GM19372 (cell line): ENCODE results near the gene DOK6.
"Not testable (repeated sequence)": the region's sequence is repeated elsewhere in the genome, so short reads cannot be mapped to it uniquely, and the experiment has no call there.

Experiments
- ATAC-seq: cut with Tn5 transposase; IDR thresholded peaks from one replicate; pipeline ENCODE4 v1.9.1; 2021; ENCODE audit warnings: mild to moderate bottlenecking, low read depth, moderate library complexity; ENCODE audit not compliant: unreplicated experiment

DOK6 gene

DNA sequence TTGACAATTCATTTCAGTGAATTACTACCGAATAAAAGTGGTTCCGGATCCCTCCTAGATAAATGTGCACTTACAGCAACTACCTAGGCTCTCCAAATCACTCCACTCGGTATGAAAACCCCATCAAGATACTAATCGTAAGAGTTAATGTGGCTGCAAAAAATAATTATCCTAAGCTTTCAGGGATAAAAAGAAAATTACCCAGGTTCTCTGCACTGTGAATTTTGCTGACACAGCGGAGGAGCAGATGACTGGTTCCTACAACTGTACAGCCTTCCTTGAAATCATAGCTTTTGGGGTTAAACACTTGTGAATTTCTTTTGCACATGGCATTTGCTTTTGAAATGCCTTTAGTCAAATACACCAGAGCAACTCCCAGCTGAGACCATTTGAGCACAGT is 442.3 kb downstream of the DOK6 start:
- ATAC-seq = no peak

DNA sequence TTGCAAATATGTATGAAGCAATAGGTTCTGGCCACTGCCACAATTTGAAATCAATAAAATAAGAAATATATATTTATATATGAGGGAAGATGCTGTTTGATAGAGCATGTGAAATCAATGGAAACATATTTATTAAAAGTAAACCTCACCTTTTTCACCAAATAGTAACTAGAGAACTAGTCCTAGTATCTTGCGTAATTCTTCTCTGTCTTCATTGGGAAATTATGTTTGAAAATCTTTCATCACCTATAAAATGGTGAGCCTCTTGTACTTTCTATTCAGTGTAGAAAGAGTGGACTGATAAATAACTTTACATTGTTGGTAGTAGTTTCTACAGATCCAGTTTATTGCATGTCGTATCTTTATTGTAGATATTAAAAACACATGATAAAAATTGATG is 444.0 kb downstream of the DOK6 start:
- ATAC-seq = no peak

DNA sequence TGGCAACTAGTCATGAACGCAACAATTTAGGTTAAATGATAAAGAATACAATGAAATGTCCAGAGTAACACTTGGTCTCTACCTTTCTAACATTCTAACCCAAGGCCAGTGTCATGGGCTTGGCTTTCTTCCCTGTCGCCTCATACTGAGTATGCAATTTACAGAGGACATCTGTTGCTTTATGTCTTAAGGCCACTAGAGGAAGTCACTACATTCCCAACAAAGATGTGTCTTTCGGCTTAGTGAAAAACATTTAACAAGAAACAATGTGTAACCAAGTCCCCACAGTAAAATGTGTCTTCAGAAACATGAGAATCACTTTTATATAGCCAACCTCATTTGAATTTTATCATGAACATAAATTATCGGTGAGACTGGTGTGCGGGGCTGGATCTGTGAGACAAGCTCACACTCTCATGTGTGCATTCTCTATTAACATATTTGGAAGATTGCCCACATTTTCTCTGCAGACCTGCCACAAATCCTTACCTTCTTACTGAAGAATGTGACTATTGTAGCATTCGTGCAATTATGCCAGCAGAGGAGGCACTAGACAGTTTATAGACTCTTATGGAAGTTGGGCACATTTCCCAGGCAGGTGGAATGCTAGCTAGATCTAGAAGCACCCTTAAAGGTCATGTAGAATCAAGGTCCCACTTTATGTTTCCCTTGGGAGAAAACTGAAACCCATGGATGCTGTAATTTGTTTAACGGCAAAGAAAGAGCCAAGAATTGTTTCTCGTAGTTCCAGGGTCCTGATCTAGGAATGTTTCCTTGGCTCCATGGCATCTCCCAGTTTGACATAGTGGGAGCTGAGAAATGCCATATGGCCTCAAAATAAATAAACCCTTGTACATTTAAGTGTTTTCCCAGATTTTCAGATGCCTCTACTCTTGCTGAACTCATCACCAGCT is 445.2 kb downstream of the DOK6 start:
- no peak for ATAC-seq

DNA sequence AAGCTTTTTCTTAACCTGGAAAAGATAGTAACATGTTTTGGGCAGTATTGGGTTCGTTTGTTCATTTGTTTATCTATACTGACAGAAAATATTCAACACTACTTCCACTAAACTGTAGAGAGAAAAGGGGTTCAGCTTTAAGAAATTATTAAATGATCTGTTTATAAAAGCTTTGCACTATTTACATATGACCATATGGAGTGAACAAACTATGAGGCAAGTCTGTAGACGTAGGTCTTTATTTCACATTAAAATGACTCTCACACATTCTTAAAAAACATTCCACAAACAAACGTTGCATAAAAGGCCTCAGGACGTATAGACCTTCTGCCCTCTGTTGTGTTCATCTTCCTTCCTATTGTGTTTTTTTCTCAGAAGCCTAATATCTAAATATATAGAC is 452.4 kb downstream of the DOK6 start:
- no peak for ATAC-seq

DNA sequence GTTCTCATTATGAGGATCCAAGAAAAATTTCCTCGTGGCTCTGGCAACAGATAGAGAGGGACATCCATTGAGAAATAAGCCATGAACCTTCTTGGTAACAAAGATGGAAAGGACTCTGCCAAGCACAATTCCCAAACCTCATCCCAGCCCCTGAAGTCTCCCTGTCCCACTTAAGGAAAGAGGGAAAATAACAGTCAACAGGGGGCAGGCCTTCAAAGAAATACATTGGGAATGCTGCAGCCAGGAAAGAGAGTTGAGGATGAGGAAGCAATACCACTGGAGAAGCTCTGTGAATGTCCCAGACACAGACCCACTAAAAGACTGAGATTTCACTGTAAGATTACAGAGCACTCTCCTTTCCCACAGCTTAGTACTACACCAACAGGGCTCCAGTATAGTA is 453.8 kb downstream of the DOK6 start:
- no peak for ATAC-seq

DNA sequence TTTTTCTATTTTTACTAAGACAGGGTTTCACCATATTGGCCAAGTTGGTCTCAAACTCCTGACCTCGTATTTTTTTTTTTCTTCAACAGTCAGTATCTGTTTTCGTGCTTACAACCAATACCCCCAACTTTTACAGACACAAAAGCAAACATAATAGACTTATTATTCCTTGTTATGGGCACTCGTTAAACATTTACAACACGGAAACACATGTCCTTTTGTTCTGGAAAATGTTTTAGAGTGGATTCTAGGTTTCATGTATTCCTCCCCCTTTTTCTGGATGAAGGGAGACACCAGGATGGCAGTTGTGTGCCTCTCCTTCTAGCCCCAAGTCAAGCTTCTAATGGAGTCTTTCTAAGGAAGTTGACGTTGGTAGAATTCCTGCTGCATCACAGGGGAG is 458.2 kb downstream of the DOK6 start:
- ATAC-seq = no peak

DNA sequence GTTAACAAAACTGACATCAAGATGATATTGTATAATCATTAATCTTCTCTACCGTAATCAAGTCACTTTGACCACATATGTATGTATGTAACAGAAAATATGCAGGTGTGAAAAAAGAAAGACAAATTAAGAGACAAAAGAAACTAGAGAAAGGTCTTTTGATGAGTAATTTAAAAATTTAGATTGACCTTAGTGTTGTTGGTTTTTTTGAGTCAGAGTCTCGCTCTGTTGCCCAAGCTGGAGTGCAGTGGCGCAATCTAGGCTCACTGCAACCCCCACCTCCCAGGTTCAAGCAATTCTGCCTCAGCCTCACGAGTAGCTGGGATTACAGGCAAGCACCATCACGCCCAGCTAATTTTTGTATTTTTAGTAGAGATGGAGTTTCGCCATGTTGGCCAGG is 464.1 kb downstream of the DOK6 start:
- ATAC-seq = peak; percentile 68

DNA sequence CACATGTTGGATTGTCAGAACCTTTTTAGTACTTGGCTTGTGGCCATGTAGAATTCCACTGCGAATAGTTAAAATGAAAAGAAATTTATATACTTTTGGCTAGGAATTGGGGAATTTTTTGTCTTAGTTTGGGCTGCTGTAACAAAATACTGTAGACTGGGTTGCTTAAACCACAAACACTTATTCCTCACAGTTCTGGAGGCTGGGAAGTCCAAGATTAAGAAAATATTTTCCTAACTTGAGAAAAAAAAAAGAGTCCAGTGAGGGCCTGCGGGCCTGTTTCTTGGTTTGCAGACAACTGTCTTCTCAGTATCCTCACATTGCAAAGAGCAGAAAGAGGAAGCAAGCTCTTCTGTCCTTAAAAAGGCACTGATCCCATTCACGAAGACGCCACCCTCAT is 465.1 kb downstream of the DOK6 start:
- ATAC-seq = no peak

DNA sequence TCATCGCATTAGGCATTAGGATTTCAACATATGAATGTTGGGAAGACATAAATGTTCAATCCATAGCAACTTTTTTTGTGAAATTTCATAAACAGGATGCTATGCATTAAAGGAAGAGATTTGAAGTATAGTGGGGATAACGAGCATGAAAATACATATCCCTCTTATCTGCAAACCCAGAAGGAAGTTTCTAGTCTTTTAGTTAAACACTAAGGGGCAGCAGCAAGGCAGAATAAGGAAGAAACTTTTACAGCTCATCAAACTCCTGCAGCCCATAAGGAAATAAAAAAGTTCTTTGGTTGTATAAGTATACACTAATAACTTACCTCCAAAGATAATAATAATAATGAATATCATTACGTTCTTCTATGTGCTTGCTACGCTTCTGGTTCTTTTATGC is 465.5 kb downstream of the DOK6 start:
- ATAC-seq = no peak

DNA sequence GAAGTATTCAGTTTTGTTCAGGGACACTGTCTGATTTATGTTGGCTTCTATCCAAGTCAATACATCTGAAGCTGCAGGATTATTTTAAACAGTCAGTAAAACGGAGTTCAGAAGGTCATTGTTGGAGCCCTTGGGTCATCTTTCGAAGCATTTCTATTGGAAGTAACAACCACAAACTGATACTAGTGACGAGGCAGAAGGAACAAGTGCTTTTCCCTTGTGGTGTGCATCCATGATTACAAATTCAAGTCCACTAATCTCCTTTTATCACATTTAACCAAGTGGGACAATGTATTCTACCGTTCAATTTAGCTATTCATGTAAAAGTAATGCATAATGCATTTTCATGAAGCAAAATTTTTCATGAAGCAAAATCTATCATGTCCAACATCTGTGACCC is 470.0 kb downstream of the DOK6 start:
- ATAC-seq = no peak

DNA sequence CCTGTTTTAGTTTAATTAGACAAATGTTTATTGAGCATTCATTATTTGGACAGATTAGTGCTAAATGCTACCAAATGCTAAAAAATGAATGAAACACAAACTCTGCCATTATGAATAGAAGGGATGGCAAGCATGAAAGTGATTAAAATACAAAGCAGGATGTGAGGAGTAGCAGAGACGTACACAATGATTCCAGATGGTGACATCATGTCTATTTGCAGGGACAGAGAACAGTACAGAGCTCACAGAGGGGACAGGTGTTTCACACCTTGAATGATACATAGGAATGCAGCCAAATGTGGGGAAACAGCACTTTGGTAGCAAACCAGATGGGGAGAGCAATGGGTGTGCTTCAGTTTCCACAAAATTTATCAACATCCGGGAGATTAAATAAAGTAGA is 470.7 kb downstream of the DOK6 start:
- ATAC-seq = no peak

DNA sequence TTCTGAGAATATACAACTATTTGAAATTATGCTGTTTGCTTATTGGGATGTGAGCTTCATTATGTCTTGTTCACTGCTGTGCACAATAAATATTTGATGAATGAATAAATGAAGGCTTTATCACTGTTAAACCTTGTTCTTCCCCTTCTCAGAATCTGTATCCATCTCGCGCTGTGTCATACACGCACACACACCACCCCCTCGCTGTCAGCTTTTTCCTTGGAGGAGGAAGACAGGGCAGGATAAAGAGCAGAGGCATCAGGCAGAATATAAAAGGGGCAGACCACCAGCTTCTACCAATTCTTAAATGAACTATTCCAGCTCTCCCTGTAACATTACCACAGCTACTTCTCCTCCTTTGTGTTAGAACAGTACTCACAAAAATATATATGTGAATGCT is 472.0 kb downstream of the DOK6 start:
- no peak for ATAC-seq

DNA sequence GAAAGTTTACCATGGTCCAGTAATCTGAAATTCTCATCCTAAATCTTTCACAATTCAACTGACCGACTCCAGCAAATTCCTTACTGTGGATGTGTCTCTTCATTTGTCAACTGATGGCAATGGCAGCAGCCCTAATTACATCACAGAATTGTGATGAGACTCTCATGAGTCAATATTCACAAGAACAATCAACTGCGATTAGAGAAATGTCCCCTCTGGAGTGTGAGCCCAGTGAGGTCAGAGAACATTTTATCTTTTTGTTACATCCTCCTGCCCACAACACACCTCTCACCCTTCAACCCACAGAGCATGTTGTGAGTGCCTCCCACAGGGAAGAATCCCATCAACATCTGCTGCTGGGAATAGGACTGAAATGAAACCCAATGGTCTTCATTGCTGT is 473.4 kb downstream of the DOK6 start:
- ATAC-seq = no peak

DNA sequence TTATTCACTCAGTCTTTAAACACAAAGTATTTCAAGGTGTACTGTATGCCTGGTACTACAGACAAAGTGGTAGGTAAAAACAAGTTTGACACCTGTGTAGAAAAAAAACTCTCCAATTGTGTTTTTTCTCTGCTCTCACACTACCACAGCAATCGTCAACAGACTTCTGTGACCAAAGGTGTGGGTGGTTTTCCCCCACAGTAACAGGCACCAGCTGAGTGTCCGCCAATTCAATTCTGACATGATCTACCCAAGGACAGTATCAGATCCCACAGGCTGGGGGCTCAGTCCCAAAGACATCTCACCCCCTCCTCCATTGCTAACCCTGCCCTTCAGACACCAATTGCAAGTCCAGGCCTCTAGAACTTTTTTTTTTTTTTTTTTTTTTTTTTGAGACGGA is 475.8 kb downstream of the DOK6 start:
- no peak for ATAC-seq

DNA sequence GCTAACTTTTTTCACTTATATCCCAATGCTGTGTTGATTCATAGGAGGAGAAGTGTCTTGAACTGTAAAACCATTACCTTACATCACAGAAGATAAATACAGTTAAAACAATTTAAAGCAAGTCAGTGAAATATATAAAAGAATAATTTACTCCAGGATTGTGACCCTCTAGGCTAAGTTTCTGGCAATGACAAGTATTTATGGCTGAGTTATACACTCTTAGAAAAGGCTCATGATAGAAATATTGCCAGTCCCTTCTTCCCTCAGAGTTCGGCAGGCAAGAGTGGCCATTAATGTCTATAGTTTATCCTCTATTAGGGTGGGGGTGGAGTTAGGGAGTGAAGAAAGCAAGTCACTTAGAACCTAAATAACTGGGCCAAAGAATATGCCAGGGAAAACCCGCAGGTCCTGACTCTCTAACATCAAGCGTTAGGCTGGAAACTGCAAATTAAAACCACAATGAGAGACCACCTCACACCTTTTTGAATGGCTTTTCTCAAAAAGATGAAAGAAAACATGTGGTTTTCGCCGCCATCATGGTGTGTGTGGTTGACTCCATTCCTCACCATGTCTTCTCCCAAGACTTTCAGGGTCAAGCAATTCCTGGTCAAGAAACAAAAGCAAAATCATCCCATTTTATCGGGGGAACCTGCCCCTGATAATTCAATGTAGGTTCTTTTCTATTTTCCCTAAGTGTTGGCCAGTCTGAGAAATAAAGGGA is 477.7 kb downstream of the DOK6 start:
- no peak for ATAC-seq

DNA sequence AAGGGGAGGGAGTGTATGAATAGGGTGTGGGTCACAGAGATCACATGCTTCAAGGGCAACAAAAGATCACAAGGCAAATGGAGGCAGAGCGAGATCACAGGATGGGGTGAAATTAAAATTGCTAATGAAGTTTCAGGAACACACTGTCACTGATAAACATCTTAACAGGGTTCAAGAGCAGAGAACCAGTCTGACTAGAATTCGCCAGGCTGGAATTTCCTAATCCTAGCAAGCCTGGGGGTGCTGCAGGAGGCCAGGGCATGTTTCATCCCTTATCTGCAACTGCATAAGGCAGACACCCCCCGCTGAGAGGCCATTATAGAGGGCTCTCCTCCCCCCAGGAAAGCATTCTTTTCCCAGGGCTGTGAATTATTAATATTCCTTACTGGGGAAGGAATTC is 478.4 kb downstream of the DOK6 start:
- ATAC-seq = not testable (repeated sequence)

DNA sequence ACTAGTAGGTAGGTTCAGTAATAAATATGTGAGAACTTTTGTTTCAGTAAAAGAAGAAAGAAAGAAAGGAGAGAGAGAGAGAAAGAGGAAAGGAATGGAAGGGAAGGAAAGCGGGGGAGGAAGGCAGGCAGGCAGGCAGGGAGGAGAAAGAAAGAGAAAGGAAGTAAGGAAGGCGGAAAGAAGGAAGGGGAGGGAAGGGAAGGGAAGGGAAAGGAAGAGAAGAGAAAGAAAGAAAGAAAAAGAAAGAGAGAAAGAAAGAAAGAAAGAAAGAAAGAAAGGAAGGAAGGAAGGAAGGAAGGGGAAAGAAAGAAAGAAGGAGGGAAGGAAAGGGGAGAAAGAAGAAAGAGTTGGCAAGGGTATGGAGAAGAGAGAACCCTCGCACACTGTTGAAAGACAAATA is 479.4 kb downstream of the DOK6 start:
- no peak for ATAC-seq

DNA sequence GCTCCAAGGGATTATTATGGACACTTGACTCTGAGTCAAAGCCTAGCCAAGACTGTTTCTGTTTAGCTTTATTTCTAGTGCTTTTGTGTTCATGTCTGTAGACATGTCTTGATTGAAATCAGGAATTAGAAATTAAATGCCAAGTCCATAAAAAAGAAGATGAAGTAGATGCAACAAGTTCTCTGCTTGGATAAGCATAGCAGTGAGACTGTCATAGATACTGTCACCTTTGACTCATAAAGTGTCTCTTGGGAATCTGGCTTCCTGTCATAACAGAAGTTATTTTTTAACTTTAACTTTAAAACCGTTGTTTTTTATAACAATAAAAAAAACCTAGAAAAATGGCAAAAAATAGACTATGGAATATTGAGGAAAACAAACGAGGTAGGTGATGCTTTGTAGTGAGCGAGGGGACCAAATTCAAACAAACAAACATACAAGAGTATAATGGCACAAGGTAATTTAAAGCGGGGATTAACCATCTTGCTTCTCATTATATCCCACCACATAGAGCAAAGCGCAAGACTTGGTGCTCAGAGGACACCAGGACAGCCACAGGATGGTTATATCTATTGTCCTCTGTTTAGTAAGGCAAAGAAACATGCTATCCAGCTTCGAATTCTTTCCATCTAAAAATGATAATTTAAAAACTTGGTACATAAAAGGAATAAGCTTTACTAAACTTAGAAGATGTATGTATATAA is 482.4 kb downstream of the DOK6 start:
- no peak for ATAC-seq

DNA sequence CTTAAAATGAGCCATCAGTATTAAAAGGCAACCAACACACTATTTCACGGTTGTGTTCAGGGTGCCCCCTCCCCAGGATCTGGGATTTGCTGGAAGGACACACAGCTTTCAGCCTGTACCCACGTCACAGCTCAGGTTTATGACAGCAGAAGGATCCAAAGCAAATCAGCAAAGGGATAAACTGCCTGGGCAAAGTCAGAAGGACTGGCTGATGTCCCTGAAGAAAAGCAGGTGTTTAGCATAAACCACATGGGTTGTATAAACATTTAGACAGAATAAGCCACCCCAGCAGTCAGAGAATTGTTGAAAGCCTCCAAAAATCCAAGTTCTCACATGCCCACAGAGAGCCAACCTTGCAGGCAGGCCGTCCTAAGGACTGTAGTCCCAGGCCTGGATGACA is 483.1 kb downstream of the DOK6 start:
- ATAC-seq = no peak

DNA sequence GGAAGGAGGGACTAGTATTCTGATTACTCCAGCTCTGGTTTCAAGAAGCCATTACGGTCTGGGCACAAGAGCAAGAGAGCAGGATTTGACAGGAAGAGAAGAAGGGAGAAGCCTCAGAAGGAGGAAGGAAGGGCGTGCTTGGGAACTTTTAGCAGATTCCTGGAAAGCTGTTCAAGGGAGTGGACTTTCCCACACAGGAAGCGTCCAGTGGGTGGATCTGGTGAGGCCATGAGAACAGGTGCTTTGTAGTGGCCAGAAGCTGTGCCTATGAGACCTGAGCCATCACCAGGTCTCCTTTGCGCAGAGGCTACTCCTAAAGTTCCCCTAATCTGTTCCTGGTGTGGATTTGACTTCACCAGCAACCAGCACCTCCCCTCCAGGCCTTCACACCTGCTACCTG is 484.7 kb downstream of the DOK6 start:
- ATAC-seq = no peak

DNA sequence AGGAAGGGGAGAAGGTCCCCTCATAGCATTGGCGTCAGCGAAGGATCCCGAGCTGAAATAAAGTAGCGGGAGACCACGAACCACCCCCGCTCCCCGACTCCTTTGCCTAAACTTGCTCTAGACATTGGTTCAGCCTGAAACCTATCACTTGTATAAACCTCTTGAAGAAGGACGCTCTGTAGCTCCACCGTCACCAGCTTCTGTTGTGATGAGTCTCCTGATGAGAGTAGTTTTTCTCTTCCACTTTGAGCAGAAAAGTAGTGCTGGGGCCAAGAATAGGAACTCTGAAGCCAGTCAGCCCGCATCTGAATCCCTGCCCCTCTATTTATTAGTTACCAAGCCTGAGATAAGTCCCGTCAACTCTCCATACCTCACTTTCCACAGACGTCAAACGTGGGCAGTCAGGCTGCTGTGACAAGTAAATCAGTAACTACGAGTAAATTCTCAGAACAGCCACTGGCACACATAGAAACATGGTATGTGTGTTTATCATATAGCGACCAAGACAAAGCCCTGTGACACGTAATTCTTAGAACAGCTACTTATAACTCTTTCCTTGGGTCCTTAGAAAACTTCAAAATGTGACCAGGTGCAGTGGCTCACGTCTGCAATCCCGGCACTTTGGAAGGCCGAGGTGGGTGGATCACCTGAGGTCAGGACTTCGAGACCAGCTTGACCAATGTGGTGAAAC is 485.3 kb downstream of the DOK6 start:
- ATAC-seq = peak; percentile 72
